ENCODE results near the gene SNCAIP. TPM values are rescaled to one million over a fixed set of nuclear protein-coding genes. Genes with fewer than 3 reads are reported as not detected.

The SNCAIP gene
- total and polyA plus RNA-seq, 4 donors, result 3.6 to 14.7 (median 9.0) TPM

GRCh38 chr5:122424132-122424531 is 112.1 kb downstream of the SNCAIP start:
- no peaks in the 10 kb centered on the region for H3K27me3 ChIP-seq (ENCODE audit: control insufficient read depth in 1 of 2, insufficient read depth in 2 of 2, low read length in 1 of 2)
- H3K4me3 ChIP-seq (ENCODE audit: low read length in 2 of 2), result no peak overlapping the region
- peaks cover 0 to 1% of the 10 kb centered on the region in 2 donors for H3K36me3 ChIP-seq (ENCODE audit: control insufficient read depth in 1 of 2, insufficient read depth in 2 of 2, low read length in 1 of 2)
- WGBS, 2 donors, result 12 to 18% methylated on average over 1 of the region's 1 CpG
- no peaks in the 10 kb centered on the region for H3K4me1 ChIP-seq (ENCODE audit: control insufficient read depth in 1 of 2, insufficient read depth in 2 of 2, low read length in 2 of 2)
- H3K9me3 ChIP-seq (ENCODE audit: control insufficient read depth, low read length), result no peaks in the 10 kb centered on the region
- intact Hi-C loops (cut with DNase I), result no loop called here
- ATAC-seq (ENCODE audit: low FRiP score), result no peak
- no peak overlapping the region for H3K27ac ChIP-seq (ENCODE audit: low read depth in 1 of 2, low read length in 2 of 2)
- no peak for DNase-seq

GRCh38 chr5:122426301-122426700 is 114.3 kb downstream of the SNCAIP start:
- Histone ChIP-seq H3K4me1 (ENCODE audit: control insufficient read depth in 1 of 2, insufficient read depth in 2 of 2, low read length in 2 of 2) (no peaks in the 10 kb centered on the region), H3K4me3 (ENCODE audit: low read length in 2 of 2) (no peak overlapping the region), H3K27ac (ENCODE audit: low read depth in 1 of 2, low read length in 2 of 2) (no peak overlapping the region), H3K9me3 (ENCODE audit: control insufficient read depth, low read length) (no peaks in the 10 kb centered on the region), H3K27me3 (ENCODE audit: control insufficient read depth in 1 of 2, insufficient read depth in 2 of 2, low read length in 1 of 2) (no peaks in the 10 kb centered on the region), H3K36me3 (ENCODE audit: control insufficient read depth in 1 of 2, insufficient read depth in 2 of 2, low read length in 1 of 2) (peaks cover 0 to 1% of the 10 kb centered on the region in 2 donors)
- 64 to 85% methylated on average over 3 of the region's 3 CpGs for WGBS, 2 donors
- intact Hi-C loops (cut with DNase I), result no loop called here
- DNase-seq (no peak), ATAC-seq (ENCODE audit: low FRiP score) (no peak)

- Histone ChIP-seq H3K27me3 (ENCODE audit: control insufficient read depth in 1 of 2, insufficient read depth in 2 of 2, low read length in 1 of 2) (no peaks in the 10 kb centered on the region), H3K4me1 (ENCODE audit: control insufficient read depth in 1 of 2, insufficient read depth in 2 of 2, low read length in 2 of 2) (no peaks in the 10 kb centered on the region), H3K4me3 (ENCODE audit: low read length in 2 of 2) (no peak overlapping the region), H3K36me3 (ENCODE audit: control insufficient read depth in 1 of 2, insufficient read depth in 2 of 2, low read length in 1 of 2) (peaks cover 0 to 1% of the 10 kb centered on the region in 2 donors), H3K27ac (ENCODE audit: low read depth in 1 of 2, low read length in 2 of 2) (no peak overlapping the region), H3K9me3 (ENCODE audit: control insufficient read depth, low read length) (no peaks in the 10 kb centered on the region)
- WGBS, 2 donors, result 94 to 95% methylated on average over 2 of the region's 2 CpGs
- DNase-seq (no peak), ATAC-seq (ENCODE audit: low FRiP score) (no peak)
- intact Hi-C loops (cut with DNase I), result no loop called here
Measured at GRCh38 chr5:122427621-122428020, 115.6 kb downstream of the SNCAIP start.

GRCh38 chr5:122429545-122430318 is 117.7 kb downstream of the SNCAIP start:
- H3K4me1 ChIP-seq (ENCODE audit: control insufficient read depth in 1 of 2, insufficient read depth in 2 of 2, low read length in 2 of 2), result peaks cover 0 to 4% of the 10 kb centered on the region in 2 donors
- peaks cover 0 to 1% of the 10 kb centered on the region in 2 donors for H3K36me3 ChIP-seq (ENCODE audit: control insufficient read depth in 1 of 2, insufficient read depth in 2 of 2, low read length in 1 of 2)
- no peak for DNase-seq
- no peak overlapping the region for H3K27ac ChIP-seq (ENCODE audit: low read depth in 1 of 2, low read length in 2 of 2)
- H3K4me3 ChIP-seq (ENCODE audit: low read length in 2 of 2), result no peak overlapping the region
- H3K9me3 ChIP-seq (ENCODE audit: control insufficient read depth, low read length), result no peaks in the 10 kb centered on the region
- intact Hi-C loops (cut with DNase I), result no loop called here
- whole genome bisulfite sequencing, 2 donors, result 84 to 92% methylated on average over 7 of the region's 7 CpGs
- H3K27me3 ChIP-seq (ENCODE audit: control insufficient read depth in 1 of 2, insufficient read depth in 2 of 2, low read length in 1 of 2), result no peaks in the 10 kb centered on the region
- no peak for ATAC-seq (ENCODE audit: low FRiP score)

GRCh38 chr5:122430319-122430586 is 118.2 kb downstream of the SNCAIP start:
- ATAC-seq (ENCODE audit: low FRiP score), result no peak
- intact Hi-C loops (cut with DNase I), result no loop called here
- no peak overlapping the region for H3K27ac ChIP-seq (ENCODE audit: low read depth in 1 of 2, low read length in 2 of 2)
- H3K27me3 ChIP-seq (ENCODE audit: control insufficient read depth in 1 of 2, insufficient read depth in 2 of 2, low read length in 1 of 2), result no peaks in the 10 kb centered on the region
- peaks cover 0 to under 1% of the 10 kb centered on the region in 2 donors for H3K36me3 ChIP-seq (ENCODE audit: control insufficient read depth in 1 of 2, insufficient read depth in 2 of 2, low read length in 1 of 2)
- no peaks in the 10 kb centered on the region for H3K9me3 ChIP-seq (ENCODE audit: control insufficient read depth, low read length)
- 96 to 97% methylated on average over 2 of the region's 2 CpGs for WGBS, 2 donors
- no peak for DNase-seq
- peaks cover 0 to 10% of the 10 kb centered on the region in 2 donors for H3K4me1 ChIP-seq (ENCODE audit: control insufficient read depth in 1 of 2, insufficient read depth in 2 of 2, low read length in 2 of 2)
- H3K4me3 ChIP-seq (ENCODE audit: low read length in 2 of 2), result no peak overlapping the region

- Histone ChIP-seq H3K4me3 (ENCODE audit: low read length in 2 of 2) (no peak overlapping the region), H3K4me1 (ENCODE audit: control insufficient read depth in 1 of 2, insufficient read depth in 2 of 2, low read length in 2 of 2) (peaks cover 2 to 10% of the 10 kb centered on the region in 2 donors), H3K27ac (ENCODE audit: low read depth in 1 of 2, low read length in 2 of 2) (no peak overlapping the region), H3K27me3 (ENCODE audit: control insufficient read depth in 1 of 2, insufficient read depth in 2 of 2, low read length in 1 of 2) (no peaks in the 10 kb centered on the region), H3K9me3 (ENCODE audit: control insufficient read depth, low read length) (no peaks in the 10 kb centered on the region), H3K36me3 (ENCODE audit: control insufficient read depth in 1 of 2, insufficient read depth in 2 of 2, low read length in 1 of 2) (no peaks in the 10 kb centered on the region)
- ATAC-seq (ENCODE audit: low FRiP score) (no peak), DNase-seq (no peak)
- intact Hi-C loops (cut with DNase I), result no loop called here
- 96 to 100% methylated on average over 1 of the region's 1 CpG for WGBS, 2 donors
Measured at GRCh38 chr5:122431298-122431697, 119.3 kb downstream of the SNCAIP start.

- ATAC-seq (ENCODE audit: low FRiP score), result peak; percentile 58
- Histone ChIP-seq H3K4me1 (ENCODE audit: control insufficient read depth in 1 of 2, insufficient read depth in 2 of 2, low read length in 2 of 2) (peaks cover 2 to 12% of the 10 kb centered on the region in 2 donors), H3K36me3 (ENCODE audit: control insufficient read depth in 1 of 2, insufficient read depth in 2 of 2, low read length in 1 of 2) (no peaks in the 10 kb centered on the region), H3K4me3 (ENCODE audit: low read length in 2 of 2) (no peak overlapping the region), H3K27ac (ENCODE audit: low read depth in 1 of 2, low read length in 2 of 2) (peak overlapping the region; percentile 68 to 96), H3K27me3 (ENCODE audit: control insufficient read depth in 1 of 2, insufficient read depth in 2 of 2, low read length in 1 of 2) (no peaks in the 10 kb centered on the region), H3K9me3 (ENCODE audit: control insufficient read depth, low read length) (no peaks in the 10 kb centered on the region)
- intact Hi-C loops (cut with DNase I), result no loop called here
- WGBS, 2 donors, result 9 to 14% methylated on average over 5 of the region's 5 CpGs
- DNase-seq, result no peak
Measured at GRCh38 chr5:122434205-122434970, 122.4 kb downstream of the SNCAIP start.

- H3K36me3 ChIP-seq (ENCODE audit: control insufficient read depth in 1 of 2, insufficient read depth in 2 of 2, low read length in 1 of 2), result no peaks in the 10 kb centered on the region
- H3K4me1 ChIP-seq (ENCODE audit: control insufficient read depth in 1 of 2, insufficient read depth in 2 of 2, low read length in 2 of 2), result peaks cover 3 to 12% of the 10 kb centered on the region in 2 donors
- DNase-seq, result no peak
- H3K27ac ChIP-seq (ENCODE audit: low read depth in 1 of 2, low read length in 2 of 2), result peak overlapping the region; percentile 71 to 96
- H3K4me3 ChIP-seq (ENCODE audit: low read length in 2 of 2), result no peak overlapping the region
- no peaks in the 10 kb centered on the region for H3K9me3 ChIP-seq (ENCODE audit: control insufficient read depth, low read length)
- whole genome bisulfite sequencing, 2 donors, result 75 to 81% methylated on average over 4 of the region's 4 CpGs
- intact Hi-C loops (cut with DNase I), result loop anchor here in 1 of 2 donors (5.0 kb wide), 1 partner anchor 62 kb away; no protein-coding TSS in a partner anchor
- H3K27me3 ChIP-seq (ENCODE audit: control insufficient read depth in 1 of 2, insufficient read depth in 2 of 2, low read length in 1 of 2), result no peaks in the 10 kb centered on the region
- ATAC-seq (ENCODE audit: low FRiP score), result no peak
Measured at GRCh38 chr5:122435234-122435633, 123.2 kb downstream of the SNCAIP start.

All from aorta (tissue), 5 donors.